Stimulated activated naive B cell treated with anti-CD40 and anti-IgM and Interleukin-4, amounts not matched to agents 10 μg/mL and 1 μg/mL and 100 μg/mL, for 72 hours (primary cell): Measurements from ENCODE around the gene VWCE.

Experiments
- ATAC-seq, 2 donors: fragments of 150-1000 bp; cut with Tn5 transposase; replicated peaks; 2 replicates each; pipeline ENCODE4 v1.10.0; 2021; ENCODE audit warnings: moderate library complexity in 1 of 2
- DNase-seq: peaks from one replicate; pipeline ENCODE4 v3.0.0; 2021
- H3K27ac Mint-ChIP-seq: one replicate; pipeline ENCODE4 v1.8.0; 2022; ENCODE audit warnings: mild to moderate bottlenecking, mixed read lengths
- H3K27me3 Mint-ChIP-seq, 2 donors: one replicate each; pipeline ENCODE4 v1.8.0; 2022; ENCODE audit warnings: mixed read lengths in 2 of 2
- H3K36me3 Mint-ChIP-seq, 2 donors: one replicate each; pipeline ENCODE4 v1.8.0; 2022; ENCODE audit warnings: mixed read lengths in 2 of 2, mild to moderate bottlenecking in 1 of 2
- H3K4me1 Mint-ChIP-seq, 2 donors: one replicate each; pipeline ENCODE4 v1.8.0; 2022; ENCODE audit warnings: mixed read lengths in 2 of 2, mild to moderate bottlenecking in 1 of 2
- H3K4me3 Mint-ChIP-seq, 2 donors: one replicate each; pipeline ENCODE4 v1.8.0; 2022; ENCODE audit warnings: mild to moderate bottlenecking in 2 of 2, mixed read lengths in 2 of 2, moderate library complexity in 1 of 2
- H3K9me3 Mint-ChIP-seq, 2 donors: one replicate each; pipeline ENCODE4 v1.8.0; 2022; ENCODE audit warnings: mixed read lengths in 2 of 2, mild to moderate bottlenecking in 1 of 2

Gene VWCE

GRCh38 chr11:61294717-61295595 is at the start of gene VWCE:
Gene VWCE (minus strand): TSS chr11:61295316. CDS start chr11:61295037, 279 bp downstream.
- peak; percentile 84 to 87 for ATAC-seq
- Mint-ChIP-seq H3K4me1 (peaks cover 23 to 36% of the 10 kb centered on the region in 2 donors), H3K27me3 (peaks cover 3 to 6% of the 10 kb centered on the region in 2 donors), H3K4me3 (peak within 1 kb of the TSS; percentile 91), H3K9me3 (no peaks in the 10 kb centered on the region), H3K27ac (peak within 1 kb of the TSS; percentile 91), H3K36me3 (peaks cover 18 to 25% of the 10 kb centered on the region in 2 donors)
- DNase-seq = peak; percentile 68

- no peak overlapping the region for H3K4me3 Mint-ChIP-seq
- DNase-seq (no peak), ATAC-seq (no peak)
- H3K9me3 Mint-ChIP-seq = no peaks in the 10 kb centered on the region
- H3K27me3 Mint-ChIP-seq = no peaks in the 10 kb centered on the region
- H3K36me3 Mint-ChIP-seq = peaks cover 38 to 58% of the 10 kb centered on the region in 2 donors
- H3K4me1 Mint-ChIP-seq = peaks cover 28 to 49% of the 10 kb centered on the region in 2 donors
- peak overlapping the region; percentile 65 for H3K27ac Mint-ChIP-seq
Observed at GRCh38 chr11:61343792-61344745, 49.0 kb upstream of the VWCE start.

- Mint-ChIP-seq H3K9me3 (no peaks in the 10 kb centered on the region), H3K36me3 (peaks cover 46 to 50% of the 10 kb centered on the region in 2 donors), H3K27ac (no peak overlapping the region), H3K27me3 (no peaks in the 10 kb centered on the region), H3K4me1 (peaks cover 24 to 45% of the 10 kb centered on the region in 2 donors), H3K4me3 (no peak overlapping the region)
- ATAC-seq (no peak), DNase-seq (no peak)
Observed at GRCh38 chr11:61342207-61342803, 47.2 kb upstream of the VWCE start.

GRCh38 chr11:61341706-61342105 is 46.6 kb upstream of the VWCE start:
- H3K36me3 Mint-ChIP-seq = peaks cover 44 to 46% of the 10 kb centered on the region in 2 donors
- ATAC-seq = no peak
- H3K27ac Mint-ChIP-seq = peak overlapping the region; percentile 68

GRCh38 chr11:61340979-61341378 is 45.9 kb upstream of the VWCE start:
- Mint-ChIP-seq H3K27ac (peak overlapping the region; percentile 68), H3K4me3 (no peak overlapping the region), H3K27me3 (no peaks in the 10 kb centered on the region), H3K36me3 (peaks cover 39% of the 10 kb centered on the region in 2 donors), H3K4me1 (peaks cover 30 to 45% of the 10 kb centered on the region in 2 donors), H3K9me3 (no peaks in the 10 kb centered on the region)
- no peak for ATAC-seq
- no peak for DNase-seq

More at GRCh38 chr11:61341706-61342105, 46.6 kb upstream of the VWCE start:
- peaks cover 27 to 45% of the 10 kb centered on the region in 2 donors for H3K4me1 Mint-ChIP-seq
- H3K27me3 Mint-ChIP-seq = no peaks in the 10 kb centered on the region
- no peak overlapping the region for H3K4me3 Mint-ChIP-seq
- H3K9me3 Mint-ChIP-seq = no peaks in the 10 kb centered on the region
- no peak for DNase-seq

GRCh38 chr11:61339490-61339878 is 44.4 kb upstream of the VWCE start:
- no peak overlapping the region for H3K4me3 Mint-ChIP-seq
- DNase-seq = no peak
- H3K9me3 Mint-ChIP-seq = no peaks in the 10 kb centered on the region
- peaks cover 30 to 51% of the 10 kb centered on the region in 2 donors for H3K4me1 Mint-ChIP-seq
- no peak for ATAC-seq
- H3K27me3 Mint-ChIP-seq = no peaks in the 10 kb centered on the region
- H3K36me3 Mint-ChIP-seq = peaks cover 34 to 37% of the 10 kb centered on the region in 2 donors
- H3K27ac Mint-ChIP-seq = no peak overlapping the region

- no peak for ATAC-seq
- Mint-ChIP-seq H3K36me3 (peaks cover 33 to 34% of the 10 kb centered on the region in 2 donors), H3K27me3 (no peaks in the 10 kb centered on the region), H3K4me3 (no peak overlapping the region), H3K4me1 (peaks cover 34 to 56% of the 10 kb centered on the region in 2 donors), H3K27ac (peak overlapping the region; percentile 62), H3K9me3 (no peaks in the 10 kb centered on the region)
- no peak for DNase-seq
Observed at GRCh38 chr11:61338783-61339489, 43.8 kb upstream of the VWCE start.

- H3K4me3 Mint-ChIP-seq = no peak overlapping the region
- no peaks in the 10 kb centered on the region for H3K27me3 Mint-ChIP-seq
- DNase-seq (no peak), ATAC-seq (no peak)
- H3K27ac Mint-ChIP-seq = no peak overlapping the region
- H3K9me3 Mint-ChIP-seq = no peaks in the 10 kb centered on the region
- H3K36me3 Mint-ChIP-seq = peaks cover 34% of the 10 kb centered on the region in 2 donors
- peaks cover 39 to 66% of the 10 kb centered on the region in 2 donors for H3K4me1 Mint-ChIP-seq
Observed at GRCh38 chr11:61337706-61338470, 42.8 kb upstream of the VWCE start.

GRCh38 chr11:61336171-61336935 is 41.2 kb upstream of the VWCE start:
- H3K4me1 Mint-ChIP-seq = peaks cover 45 to 70% of the 10 kb centered on the region in 2 donors
- H3K27ac Mint-ChIP-seq = peak overlapping the region; percentile 59
- DNase-seq (peak; percentile 77), ATAC-seq (peak; percentile 72 to 75)
- no peaks in the 10 kb centered on the region for H3K27me3 Mint-ChIP-seq
- H3K36me3 Mint-ChIP-seq = peaks cover 28 to 38% of the 10 kb centered on the region in 2 donors
- H3K9me3 Mint-ChIP-seq = no peaks in the 10 kb centered on the region
- H3K4me3 Mint-ChIP-seq = no peak overlapping the region

- ATAC-seq (no peak), DNase-seq (no peak)
- no peaks in the 10 kb centered on the region for H3K9me3 Mint-ChIP-seq
- peaks cover 20 to 30% of the 10 kb centered on the region in 2 donors for H3K36me3 Mint-ChIP-seq
- H3K4me1 Mint-ChIP-seq = peaks cover 40 to 73% of the 10 kb centered on the region in 2 donors
- no peak overlapping the region for H3K4me3 Mint-ChIP-seq
- H3K27me3 Mint-ChIP-seq = no peaks in the 10 kb centered on the region
- peak overlapping the region; percentile 87 for H3K27ac Mint-ChIP-seq
Observed at GRCh38 chr11:61335355-61335710, 40.2 kb upstream of the VWCE start.

- peaks cover 21 to 35% of the 10 kb centered on the region in 2 donors for H3K36me3 Mint-ChIP-seq
- peak overlapping the region; percentile 87 to 99 for H3K4me3 Mint-ChIP-seq
- no peaks in the 10 kb centered on the region for H3K9me3 Mint-ChIP-seq
- ATAC-seq (no peak), DNase-seq (no peak)
- peak overlapping the region; percentile 98 for H3K27ac Mint-ChIP-seq
- H3K27me3 Mint-ChIP-seq = no peaks in the 10 kb centered on the region
- H3K4me1 Mint-ChIP-seq = peaks cover 41 to 79% of the 10 kb centered on the region in 2 donors
Observed at GRCh38 chr11:61334434-61335354, 39.6 kb upstream of the VWCE start.
